Lung (tissue), 12 donors: ENCODE data around the gene STK40. TPM values are rescaled to one million over a fixed set of nuclear protein-coding genes. Genes with fewer than 3 reads are reported as not detected.

Experiments used
- ATAC-seq: fragments of 200-7000 bp; cut with Tn5 transposase; one replicate; pipeline ENCODE4 v1.9.1; 2020; ENCODE audit warnings: moderate number of reproducible peaks; ENCODE audit not compliant: insufficient read depth, low FRiP score
- DNase-seq, 3 donors: peaks; one replicate each; pipeline ENCODE4 v3.0.0-alpha.2; 2013 to 2017
- H3K27ac ChIP-seq, 2 donors: one replicate each; pipeline ENCODE4 v1.5.1; 2013; ENCODE audit warnings: mild to moderate bottlenecking in 2 of 2, moderate library complexity in 2 of 2, control low read depth in 1 of 2, inconsistent platforms in 1 of 2, low read depth in 1 of 2, low read length in 1 of 2
- H3K27me3 ChIP-seq, 3 donors: one replicate each; pipeline ENCODE4 v1.5.1; 2013; ENCODE audit warnings: low read length in 2 of 3; ENCODE audit not compliant: control insufficient read depth in 3 of 3, insufficient read depth in 3 of 3
- H3K36me3 ChIP-seq, 4 donors: one replicate each; pipeline ENCODE4 v1.5.1; 2013; ENCODE audit warnings: low read length in 4 of 4, mild to moderate bottlenecking in 1 of 4, moderate library complexity in 1 of 4; ENCODE audit not compliant: control insufficient read depth in 4 of 4, insufficient read depth in 4 of 4
- H3K4me1 ChIP-seq, 5 donors: one replicate each; pipeline ENCODE4 v1.5.1; 2013; ENCODE audit warnings: low read length in 5 of 5, mild to moderate bottlenecking in 2 of 5, moderate library complexity in 1 of 5; ENCODE audit not compliant: control insufficient read depth in 5 of 5, insufficient read depth in 5 of 5
- H3K4me3 ChIP-seq: one replicate; pipeline ENCODE4 v1.5.1; 2013; ENCODE audit warnings: mild to moderate bottlenecking, control low read depth, moderate library complexity
- H3K9ac ChIP-seq, 2 donors: one replicate each; pipeline ENCODE4 v1.5.1; 2013; ENCODE audit warnings: low read length in 2 of 2, control low read depth in 1 of 2; ENCODE audit not compliant: insufficient read depth in 1 of 2
- H3K9me3 ChIP-seq, 4 donors: one replicate each; pipeline ENCODE4 v1.5.1; 2013; ENCODE audit warnings: low read length in 3 of 4, mild to moderate bottlenecking in 1 of 4, moderate library complexity in 1 of 4; ENCODE audit not compliant: control insufficient read depth in 4 of 4, insufficient read depth in 3 of 4
- CTCF ChIP-seq: IDR thresholded peaks from 2 replicates; pipeline ENCODE4 v1.5.1; 2012; ENCODE audit warnings: mild to moderate bottlenecking; ENCODE audit errors: control extremely low read depth, extremely low read depth
- WGBS, 2 donors: extraction: QIAGEN DNeasy Blood & Tissue Kit; methylation state at CpG; one replicate each; pipeline ENCODE4 v1.1.7; 2013; 5-methylcytosine and 5-hydroxymethylcytosine counted together
- polyA plus RNA-seq, 2 donors: library from polyadenylated mRNA; stranded (reverse); fragments of 200-250 nt; gene quantifications; one replicate each; pipeline ENCODE4 v1.2.1, GENCODE V29; 2013
- total RNA-seq, 2 donors: library from RNA; depleted of rRNA in 1 of 2; stranded (reverse); fragments of >200 nt in 1 of 2; gene quantifications; one replicate each; pipeline ENCODE4 v1.2.1, GENCODE V29; 2014 to 2021
- donor health status: control.
- donor health status: control.
- donor health status: Bipolar disorder and iron deficiency.
- donor health status: healthy.
- donor health status: DM: yes; HTN: yes; CAD: no.

STK40 gene
- total and polyA plus RNA-seq, 4 donors, result 25.4 to 82.9 (median 48.7) TPM

- ATAC-seq, result no peak
- Histone ChIP-seq H3K36me3 (peaks cover 0 to 5% (median 0%) of the 10 kb centered on the region in 4 donors), H3K9ac (no peak overlapping the region), H3K4me3 (no peak overlapping the region), H3K27me3 (no peaks in the 10 kb centered on the region), H3K9me3 (no peaks in the 10 kb centered on the region), H3K27ac (peak overlapping the region in 1 of 2 donors; percentile 45), H3K4me1 (peaks cover 5 to 24% (median 10%) of the 10 kb centered on the region in 5 donors)
- no peak for TF ChIP-seq CTCF
- 87 to 93% methylated on average over 3 of the region's 3 CpGs for WGBS, 2 donors
- no peak for DNase-seq
Observed at GRCh38 chr1:36380782-36381181, 4.9 kb downstream of the STK40 start.

GRCh38 chr1:36380143-36380619 is 5.5 kb downstream of the STK40 start:
- no peak overlapping the region for H3K9ac ChIP-seq
- peaks cover 0 to 5% (median 0%) of the 10 kb centered on the region in 4 donors for H3K36me3 ChIP-seq
- ATAC-seq (no peak), DNase-seq (no peak)
- no peak for TF ChIP-seq CTCF
- H3K4me1 ChIP-seq, result peaks cover 5 to 24% (median 9%) of the 10 kb centered on the region in 5 donors
- peak overlapping the region in 1 of 2 donors; percentile 45 for H3K27ac ChIP-seq
- H3K9me3 ChIP-seq, result no peaks in the 10 kb centered on the region
- H3K4me3 ChIP-seq, result no peak overlapping the region
- H3K27me3 ChIP-seq, result no peaks in the 10 kb centered on the region
- 71 to 87% methylated on average over 5 of the region's 5 CpGs for WGBS, 2 donors

- Histone ChIP-seq H3K4me3 (no peak overlapping the region), H3K36me3 (peaks cover 0 to 5% (median 0%) of the 10 kb centered on the region in 4 donors), H3K9me3 (no peaks in the 10 kb centered on the region), H3K27me3 (no peaks in the 10 kb centered on the region), H3K9ac (no peak overlapping the region), H3K4me1 (peaks cover 18 to 26% (median 19%) of the 10 kb centered on the region in 5 donors), H3K27ac (peak overlapping the region in 1 of 2 donors; percentile 68)
- 77 to 86% methylated on average over 4 of the region's 4 CpGs for WGBS, 2 donors
- DNase-seq, result no peak
- no peak for TF ChIP-seq CTCF
- no peak for ATAC-seq
Observed at GRCh38 chr1:36377791-36378492, 7.8 kb downstream of the STK40 start.
